ENCODE measurements around the gene SLC35F1.

DNA sequence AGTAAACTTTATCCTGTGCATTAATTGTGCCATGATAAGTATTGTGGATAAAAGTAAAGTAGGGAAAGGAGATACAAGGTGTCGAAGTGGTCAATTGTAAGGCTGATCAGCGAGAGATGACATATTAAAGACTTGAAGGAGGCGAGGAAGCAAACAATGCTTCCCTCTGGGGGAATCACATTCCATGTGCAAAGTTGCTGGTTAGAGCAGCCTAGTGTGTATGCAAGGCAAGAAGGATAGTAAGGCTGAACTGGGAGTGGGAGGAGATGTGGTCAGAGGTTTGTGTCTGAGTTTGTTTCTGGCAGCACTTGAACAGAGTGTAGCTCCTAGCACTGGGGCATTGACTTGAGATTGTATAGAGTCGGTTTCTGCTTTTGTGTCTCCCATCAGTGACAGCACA lies 122.9 kb downstream of the SLC35F1 start:
- TF ChIP-seq, protein P1, sequence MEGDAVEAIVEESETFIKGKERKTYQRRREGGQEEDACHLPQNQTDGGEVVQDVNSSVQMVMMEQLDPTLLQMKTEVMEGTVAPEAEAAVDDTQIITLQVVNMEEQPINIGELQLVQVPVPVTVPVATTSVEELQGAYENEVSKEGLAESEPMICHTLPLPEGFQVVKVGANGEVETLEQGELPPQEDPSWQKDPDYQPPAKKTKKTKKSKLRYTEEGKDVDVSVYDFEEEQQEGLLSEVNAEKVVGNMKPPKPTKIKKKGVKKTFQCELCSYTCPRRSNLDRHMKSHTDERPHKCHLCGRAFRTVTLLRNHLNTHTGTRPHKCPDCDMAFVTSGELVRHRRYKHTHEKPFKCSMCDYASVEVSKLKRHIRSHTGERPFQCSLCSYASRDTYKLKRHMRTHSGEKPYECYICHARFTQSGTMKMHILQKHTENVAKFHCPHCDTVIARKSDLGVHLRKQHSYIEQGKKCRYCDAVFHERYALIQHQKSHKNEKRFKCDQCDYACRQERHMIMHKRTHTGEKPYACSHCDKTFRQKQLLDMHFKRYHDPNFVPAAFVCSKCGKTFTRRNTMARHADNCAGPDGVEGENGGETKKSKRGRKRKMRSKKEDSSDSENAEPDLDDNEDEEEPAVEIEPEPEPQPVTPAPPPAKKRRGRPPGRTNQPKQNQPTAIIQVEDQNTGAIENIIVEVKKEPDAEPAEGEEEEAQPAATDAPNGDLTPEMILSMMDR (IDR thresholded peaks at IDR 0.05) = no peak
- no peak for TF ChIP-seq POLR2A (IDR thresholded peaks at IDR 0.05)

All from prostate gland (tissue), 2 donors.